GM18868 (cell line): Measurements from ENCODE around the gene CTSA.
"Not testable (repeated sequence)": the region's sequence is repeated elsewhere in the genome, so short reads cannot be mapped to it uniquely, and the experiment has no call there.

Experiments used
- ATAC-seq: cut with Tn5 transposase; IDR thresholded peaks from one replicate; pipeline ENCODE4 v1.9.1; 2021; ENCODE audit warnings: mild to moderate bottlenecking, moderate library complexity; ENCODE audit not compliant: unreplicated experiment

Gene CTSA

DNA sequence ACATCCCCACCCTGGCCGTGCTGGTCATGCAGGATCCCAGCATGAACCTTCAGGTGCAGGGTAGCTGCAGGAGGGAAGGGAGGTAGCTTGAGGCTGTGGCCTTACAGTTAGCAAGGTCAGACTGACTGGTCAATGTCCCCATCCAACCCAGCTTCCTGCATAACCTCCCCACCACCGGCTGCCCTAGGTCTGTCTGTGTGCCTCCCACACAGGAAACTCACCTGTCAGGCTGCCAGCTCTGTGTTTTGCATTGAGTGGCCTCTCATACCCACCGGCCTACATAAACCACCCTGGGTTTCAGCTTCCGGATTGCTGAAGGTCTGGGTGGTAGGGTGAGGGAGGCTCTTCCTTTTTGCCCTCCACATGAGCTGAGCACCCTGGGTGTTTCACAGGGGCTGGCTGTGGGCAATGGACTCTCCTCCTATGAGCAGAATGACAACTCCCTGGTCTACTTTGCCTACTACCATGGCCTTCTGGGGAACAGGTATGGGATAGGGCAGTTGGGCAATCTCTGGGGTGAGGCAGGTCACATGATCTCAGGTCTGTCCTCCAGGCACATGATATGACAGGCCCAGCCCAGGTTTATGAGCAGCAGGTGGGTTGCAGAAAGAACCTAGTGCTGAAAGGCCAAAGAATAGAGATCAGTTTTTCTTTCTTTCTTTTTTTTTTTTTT lies 1.8 kb downstream of the CTSA start:
- no peak for ATAC-seq

DNA sequence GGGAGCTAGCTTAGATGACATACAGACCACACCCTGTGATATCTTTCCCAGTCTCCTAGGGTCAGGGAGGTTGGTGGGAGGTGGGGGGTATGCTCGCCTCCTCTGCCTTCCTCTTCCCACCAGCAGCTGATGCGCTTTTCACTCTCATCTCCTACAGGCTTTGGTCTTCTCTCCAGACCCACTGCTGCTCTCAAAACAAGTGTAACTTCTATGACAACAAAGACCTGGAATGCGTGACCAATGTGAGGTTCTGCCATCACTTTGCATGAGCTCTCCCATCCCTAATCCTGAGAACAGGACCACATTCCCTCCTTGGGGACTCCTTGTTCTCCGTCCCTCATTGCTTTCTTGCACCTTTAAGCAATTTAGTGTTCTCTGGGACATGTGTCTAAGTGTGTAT lies 2.7 kb downstream of the CTSA start:
- ATAC-seq, result no peak

DNA sequence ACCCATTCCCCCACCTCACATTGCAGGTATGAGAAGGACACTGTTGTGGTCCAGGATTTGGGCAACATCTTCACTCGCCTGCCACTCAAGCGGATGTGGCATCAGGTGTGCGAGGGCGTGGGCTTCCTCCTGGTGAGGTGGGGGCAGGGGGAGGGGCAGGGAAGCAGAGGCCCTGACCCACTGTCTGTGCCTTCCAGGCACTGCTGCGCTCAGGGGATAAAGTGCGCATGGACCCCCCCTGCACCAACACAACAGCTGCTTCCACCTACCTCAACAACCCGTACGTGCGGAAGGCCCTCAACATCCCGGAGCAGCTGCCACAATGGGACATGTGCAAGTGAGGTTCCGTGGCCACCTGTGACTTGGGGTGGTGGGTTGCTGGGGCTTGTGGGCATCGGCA lies 3.7 kb downstream of the CTSA start:
- ATAC-seq, result no peak

DNA sequence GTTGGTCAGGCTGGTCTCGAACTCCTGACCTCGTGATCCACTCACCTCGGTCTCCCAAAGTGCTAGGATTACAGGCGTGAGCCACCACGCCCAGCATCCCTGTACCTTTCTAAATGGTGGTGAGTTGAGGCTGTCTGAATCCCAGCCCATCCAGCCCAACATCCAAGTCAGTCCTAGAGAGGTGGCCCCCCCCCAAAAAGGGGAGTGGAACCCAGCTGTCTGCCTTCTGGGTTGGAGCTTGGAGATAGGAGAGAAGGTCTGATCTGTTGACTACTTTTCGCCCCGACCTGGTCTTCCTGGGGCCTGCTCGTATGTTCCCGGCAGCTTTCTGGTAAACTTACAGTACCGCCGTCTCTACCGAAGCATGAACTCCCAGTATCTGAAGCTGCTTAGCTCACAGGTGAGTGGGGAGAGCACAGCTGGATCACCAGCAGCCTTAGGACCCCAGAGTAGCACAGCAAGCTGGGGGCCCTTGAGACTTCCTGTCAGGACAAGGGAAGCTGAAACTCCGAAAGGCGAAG lies 5.6 kb downstream of the CTSA start:
- no peak for ATAC-seq

DNA sequence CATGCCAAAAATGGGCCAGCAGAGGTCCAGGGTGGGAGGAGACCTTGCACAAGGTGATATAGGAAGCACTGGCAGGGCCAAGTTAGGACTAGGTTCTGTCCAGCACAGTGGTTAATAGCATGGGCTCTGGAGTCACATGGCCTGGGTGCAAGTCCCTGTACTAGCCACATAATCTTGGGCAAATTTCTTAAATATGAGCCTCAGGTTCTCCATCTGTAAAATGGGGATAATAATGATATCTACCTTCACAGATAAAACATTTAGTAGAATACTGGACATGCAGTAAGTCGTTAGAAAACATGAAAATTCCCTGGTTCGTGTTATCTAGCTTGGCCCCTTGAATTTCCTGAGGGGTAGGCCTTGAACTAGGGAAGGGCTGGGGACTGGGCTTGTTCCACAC lies 6.2 kb downstream of the CTSA start:
- ATAC-seq, result no peak

DNA sequence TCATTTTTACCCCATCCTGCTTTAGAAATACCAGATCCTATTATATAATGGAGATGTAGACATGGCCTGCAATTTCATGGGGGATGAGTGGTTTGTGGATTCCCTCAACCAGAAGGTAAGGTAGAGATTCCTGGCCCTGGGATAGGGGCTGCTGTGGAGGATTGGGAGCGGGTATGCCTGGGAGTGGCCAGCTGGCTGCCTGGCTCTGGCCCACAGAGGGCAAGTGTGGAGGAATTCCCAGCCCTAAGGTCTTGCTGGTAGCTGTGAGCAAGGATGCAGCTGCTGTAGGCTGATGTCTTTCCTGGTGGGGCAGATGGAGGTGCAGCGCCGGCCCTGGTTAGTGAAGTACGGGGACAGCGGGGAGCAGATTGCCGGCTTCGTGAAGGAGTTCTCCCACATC lies 6.6 kb downstream of the CTSA start:
- ATAC-seq, result no peak

DNA sequence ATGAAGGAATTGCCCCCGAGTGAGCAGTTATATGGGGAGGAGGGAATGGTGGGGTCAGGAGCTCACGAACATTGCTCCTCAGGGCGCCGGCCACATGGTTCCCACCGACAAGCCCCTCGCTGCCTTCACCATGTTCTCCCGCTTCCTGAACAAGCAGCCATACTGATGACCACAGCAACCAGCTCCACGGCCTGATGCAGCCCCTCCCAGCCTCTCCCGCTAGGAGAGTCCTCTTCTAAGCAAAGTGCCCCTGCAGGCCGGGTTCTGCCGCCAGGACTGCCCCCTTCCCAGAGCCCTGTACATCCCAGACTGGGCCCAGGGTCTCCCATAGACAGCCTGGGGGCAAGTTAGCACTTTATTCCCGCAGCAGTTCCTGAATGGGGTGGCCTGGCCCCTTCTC lies 7.2 kb downstream of the CTSA start:
- ATAC-seq, result no peak

DNA sequence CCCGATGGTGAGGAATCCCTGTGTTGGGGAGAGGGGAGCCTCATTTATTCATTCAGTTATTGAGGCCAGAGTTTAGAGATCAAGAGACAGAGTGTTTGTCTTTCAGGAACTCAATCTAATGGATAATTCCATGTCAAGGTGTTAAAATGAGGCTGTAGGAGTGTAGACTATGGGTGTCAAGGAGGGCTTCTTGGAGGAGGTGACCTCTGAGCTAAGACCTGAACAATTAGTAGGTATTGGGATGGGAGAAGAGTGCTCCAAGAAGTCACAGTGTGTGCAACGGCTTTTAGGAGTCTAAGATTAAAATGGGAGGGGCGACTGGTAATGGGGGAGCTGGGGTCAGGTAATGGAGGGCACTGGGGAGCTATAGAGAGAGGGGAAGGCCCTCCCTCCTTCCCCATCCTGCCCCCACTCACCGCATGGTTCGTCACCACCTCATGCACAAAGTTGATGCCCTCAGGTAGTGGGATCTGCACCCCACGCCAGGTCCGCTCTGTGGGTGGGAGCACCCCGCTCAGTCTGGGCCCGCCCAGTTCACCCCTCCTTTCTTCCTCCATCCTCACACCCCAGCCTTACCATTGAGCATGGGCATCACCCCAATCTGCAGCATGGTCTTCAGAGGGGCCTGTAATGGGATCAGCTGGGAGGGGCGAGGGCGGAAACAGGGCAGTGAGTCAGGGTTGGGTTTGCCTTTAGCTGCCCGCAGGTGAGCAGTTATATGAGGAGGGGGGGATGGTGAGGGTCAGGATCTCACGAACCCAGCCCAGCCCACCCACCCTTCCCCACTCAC lies 8.1 kb downstream of the CTSA start:
- ATAC-seq, result no peak

DNA sequence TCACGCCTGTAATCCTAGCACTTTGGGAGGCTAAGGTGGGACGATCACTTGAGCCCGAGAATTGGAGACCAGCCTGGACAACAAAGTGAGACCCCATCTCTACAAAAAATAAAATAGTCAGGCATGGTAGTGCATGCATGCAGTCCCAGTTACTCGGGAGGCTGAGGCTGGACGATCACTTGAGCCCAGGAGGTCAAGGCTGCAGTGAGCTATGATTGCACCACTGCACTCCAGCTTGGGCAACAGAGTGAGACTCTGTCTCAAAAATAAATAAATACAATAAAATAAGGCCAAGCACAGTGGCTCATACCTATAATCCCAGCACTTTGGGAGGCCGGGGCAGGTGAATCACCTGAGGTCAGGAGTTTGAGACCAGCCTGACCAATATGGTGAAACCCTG lies 10.2 kb downstream of the CTSA start:
- ATAC-seq, result not testable (repeated sequence)

DNA sequence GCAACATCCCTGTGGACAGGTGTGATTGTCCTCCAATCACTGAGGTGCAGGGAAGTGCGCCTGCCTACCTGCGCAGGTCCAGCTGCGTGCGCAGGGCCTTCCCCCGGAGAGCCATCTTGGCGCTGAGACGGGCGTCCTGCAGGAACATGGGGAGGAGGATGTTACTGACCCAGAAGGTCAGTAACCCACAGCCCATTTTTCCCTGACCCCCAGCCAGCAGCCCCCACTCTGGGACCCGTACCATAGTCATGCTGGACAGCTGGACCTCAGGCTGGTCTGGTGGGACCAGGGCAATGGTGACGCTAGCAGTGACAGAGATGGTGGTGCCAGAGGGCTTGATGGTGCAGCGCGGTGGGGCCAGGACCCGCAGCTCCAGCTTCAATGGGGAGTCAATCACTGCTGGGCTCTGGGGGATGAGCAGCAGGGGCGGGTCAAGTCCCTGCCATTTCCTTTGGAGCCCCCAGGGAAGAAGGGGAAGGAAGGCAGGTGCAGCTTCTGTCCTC lies 11.1 kb downstream of the CTSA start:
- no peak for ATAC-seq

DNA sequence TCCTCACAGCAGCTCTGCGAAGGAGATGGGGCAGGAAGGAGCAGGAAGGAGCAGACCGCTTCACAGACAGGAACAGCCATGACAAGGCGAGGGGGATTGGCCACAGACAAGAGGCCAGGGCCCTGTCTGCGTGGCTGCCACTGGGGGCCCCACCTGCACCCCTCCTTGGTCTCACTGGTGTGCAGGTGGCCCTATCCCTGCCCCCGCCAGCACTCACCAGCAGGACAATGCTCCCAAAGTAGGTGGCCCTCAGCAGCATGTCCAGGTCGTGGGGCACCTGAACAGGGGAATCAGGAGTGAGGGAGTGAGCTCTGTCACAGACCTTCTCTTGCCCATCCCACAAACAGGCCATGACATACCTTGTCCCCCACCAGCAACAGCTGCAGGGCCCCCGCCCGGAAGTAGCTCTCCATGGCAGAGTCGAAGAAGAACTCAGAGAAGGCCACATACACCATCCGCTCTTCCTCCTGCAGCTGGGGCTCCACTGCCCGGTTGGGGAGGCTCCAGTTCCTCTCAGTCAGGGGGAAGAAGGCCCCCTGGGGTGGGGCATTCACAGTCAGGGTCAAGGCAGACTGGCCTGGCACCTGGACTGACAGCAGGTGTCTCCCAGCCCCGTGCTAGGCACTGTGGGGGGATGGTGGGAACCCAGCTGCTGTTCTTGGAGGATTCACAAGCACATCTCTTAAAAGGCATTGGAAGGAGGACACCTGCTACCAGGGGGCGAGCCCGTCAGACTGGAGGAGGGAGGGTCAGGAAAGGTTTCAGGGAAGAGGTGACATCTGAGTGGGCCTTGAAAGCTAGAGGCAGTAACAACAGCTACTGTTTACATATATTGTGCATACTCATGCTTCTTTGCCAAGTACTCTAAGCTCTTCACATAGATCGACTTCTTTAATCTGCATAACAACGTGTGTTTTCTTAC lies 13.7 kb downstream of the CTSA start:
- no peak for ATAC-seq

DNA sequence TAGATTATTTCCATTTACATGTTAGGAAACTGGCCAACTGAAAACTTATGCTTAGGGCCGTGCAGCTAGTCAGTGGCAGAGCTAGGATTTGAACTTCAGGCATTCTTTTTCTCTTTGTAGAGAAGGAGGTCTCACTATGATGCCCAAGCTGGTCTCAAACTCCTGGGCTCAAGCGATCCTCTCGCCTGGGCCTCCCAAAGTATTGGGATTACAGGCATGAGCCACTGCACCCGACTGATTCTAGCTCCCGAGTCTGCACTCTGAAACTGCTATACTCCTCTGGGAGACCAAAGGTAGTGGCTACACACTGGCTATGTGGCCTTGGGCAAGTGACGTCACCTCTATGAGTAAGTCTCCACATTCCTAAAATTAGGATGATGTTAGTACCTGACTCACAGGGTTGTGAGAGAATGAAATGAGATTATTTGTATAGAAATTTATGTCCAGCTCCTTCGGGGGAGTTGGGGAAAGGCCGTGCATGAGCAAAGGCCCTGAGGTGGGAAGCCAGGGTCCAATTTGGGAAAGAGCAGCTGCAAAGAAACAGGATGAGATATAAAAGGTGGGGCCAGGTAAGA lies 14.5 kb downstream of the CTSA start:
- no peak for ATAC-seq

DNA sequence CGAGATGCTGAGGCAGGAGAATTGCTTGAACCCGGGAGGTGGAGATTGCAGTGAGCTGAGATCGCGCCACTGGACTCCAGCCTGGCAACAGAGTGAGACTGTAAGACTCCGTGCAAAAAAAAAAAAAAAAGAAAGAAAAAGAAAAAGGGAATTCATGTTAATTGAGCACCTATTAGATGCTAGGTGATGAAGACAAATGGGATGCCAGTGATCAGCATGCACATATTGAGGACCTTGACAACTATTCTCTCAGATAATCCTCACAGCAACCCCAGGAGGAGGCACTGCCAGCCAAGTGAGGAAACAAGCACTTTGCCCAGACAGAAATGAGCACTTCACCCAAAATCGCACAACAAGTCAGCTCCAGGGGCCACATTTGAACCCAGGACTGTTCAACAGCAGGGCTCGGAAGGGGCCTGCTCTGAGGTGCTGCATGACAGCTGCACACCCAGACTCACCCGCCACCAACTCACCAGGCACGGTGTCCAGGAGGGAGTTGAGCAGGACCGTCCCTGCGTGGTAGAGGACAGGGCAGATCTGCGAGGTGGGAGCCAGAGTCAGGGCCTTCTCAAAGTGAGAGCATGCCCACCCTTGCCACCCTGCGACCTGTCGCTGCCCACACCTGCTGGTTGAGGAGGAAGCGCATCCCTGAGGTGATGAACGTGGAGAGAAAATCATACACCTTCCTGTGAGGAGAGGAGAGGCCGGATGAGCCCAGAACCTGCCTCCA lies 16.2 kb downstream of the CTSA start:
- ATAC-seq, result no peak

DNA sequence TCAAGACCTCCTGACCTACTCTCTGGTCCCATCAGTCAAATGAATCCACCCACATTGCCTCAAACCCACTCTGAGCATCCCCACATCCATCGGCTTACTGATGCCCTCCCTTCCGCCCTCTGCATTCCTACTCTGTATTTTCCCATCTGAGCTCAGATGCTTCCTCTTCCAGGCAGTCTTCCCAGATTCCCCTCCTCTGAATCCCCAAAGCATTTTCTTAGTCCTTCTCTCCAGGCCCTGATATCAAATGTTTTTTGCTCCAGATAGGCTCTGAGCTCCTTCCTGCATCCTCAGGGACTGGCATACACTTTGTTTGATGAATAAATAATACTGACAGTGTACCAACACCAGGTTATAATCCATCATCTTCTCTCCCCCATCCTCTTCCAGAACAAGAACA lies 16.9 kb downstream of the CTSA start:
- no peak for ATAC-seq

DNA sequence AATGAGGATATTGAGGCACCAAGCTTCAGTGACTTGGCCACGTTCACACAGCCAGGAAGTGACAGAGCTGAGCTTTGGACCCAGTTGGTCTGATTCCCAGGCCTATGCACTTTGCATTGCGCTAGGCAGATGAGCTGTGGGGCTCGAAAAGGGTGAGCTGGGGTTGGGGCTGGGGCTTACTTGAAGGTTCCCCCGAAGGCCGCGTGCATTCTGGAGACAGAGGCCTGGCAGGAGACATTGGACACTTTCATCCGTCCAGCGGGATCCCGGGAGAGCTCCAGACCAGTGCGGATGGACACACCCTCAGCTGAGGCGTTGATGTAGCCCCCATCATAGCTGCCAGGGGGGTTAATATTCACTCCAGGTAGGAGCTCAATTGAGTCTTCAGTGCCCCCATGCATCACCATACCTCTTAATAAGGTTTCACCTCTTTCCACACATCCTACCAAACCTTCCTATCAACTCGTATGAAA lies 18.2 kb downstream of the CTSA start:
- no peak for ATAC-seq

DNA sequence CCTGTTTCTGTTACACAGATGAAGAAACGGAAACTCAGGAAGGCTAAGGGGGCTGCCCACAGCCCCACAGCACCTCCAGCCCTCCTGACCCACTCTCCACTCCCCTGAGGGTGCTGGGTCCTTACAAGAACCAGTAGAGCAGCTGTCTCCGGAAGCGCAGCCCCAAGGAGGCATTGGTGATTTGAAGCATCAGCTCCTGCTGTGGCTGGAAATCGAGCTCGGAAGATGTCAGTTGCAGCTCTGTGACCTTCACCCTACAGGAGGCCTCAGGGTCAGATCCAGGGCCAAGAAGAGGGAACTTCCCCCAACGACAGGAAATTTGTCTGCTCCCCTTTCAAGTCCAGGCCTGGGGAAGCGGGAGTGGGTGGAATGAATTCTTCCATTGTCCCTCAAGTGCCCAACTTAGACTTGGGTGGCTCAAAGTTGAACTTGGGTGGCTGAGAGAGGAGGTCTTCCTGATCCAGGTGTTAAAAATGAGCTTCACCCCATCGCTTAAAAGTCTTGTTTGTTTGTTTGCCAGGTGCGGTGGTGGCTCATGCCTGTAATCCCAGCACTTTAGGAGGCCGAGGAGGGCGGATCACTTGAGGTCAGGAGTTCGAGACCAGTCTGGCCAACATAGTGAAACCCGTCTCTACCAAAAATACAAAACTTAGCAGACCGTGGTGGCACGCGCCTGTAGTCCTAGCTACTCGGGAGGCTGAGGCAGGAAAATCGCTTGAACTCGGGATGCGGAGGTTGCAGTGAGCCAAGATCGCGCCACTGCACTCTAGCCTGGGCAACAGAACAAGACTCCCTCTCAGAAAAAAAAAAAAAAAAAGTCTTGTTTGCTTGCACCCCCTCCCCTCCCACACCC lies 18.9 kb downstream of the CTSA start:
- no peak for ATAC-seq

DNA sequence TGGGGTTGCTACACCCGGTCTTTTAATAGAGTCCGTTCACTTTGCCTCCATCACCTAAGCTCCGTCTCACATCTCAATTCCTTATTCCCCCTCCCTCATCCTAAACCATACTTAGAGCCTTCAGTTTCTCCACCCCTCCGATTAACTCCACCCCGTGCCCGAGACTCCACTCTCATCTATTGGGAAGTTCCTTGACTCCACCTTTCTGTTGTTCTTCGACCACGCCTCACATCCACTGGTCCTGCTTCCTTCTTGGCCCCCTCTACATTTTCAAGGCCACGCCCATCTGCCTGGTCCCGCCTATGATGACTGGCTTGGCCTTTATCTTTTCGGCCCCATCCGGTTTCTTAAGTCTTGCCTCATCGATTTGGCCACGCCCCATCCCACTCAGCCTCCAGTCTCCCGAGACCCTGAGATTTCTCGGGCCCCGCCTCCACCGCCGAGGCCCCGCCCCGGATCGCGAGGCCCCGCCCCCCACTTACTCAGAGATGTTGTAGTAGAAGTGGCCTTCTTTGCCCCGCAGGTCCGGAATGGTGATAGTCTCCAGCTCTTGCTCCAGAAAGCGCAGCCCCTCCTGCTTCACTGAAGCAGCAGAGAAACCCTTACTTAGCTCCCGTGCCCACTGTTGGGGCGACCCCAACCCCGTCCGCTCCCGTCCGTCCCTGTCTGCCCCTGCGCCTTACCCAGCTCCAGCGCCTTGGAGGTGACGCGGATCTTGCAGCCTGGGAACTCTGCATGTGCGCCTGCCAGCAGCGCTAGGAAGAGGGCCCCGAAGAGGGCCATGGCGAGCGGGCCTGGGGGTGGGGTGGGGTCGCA lies 19.7 kb downstream of the CTSA start:
- ATAC-seq, result peak; percentile 87
